Gastrocnemius medialis (tissue), 4 donors: ENCODE measurements around the gene GNG14. TPM values are rescaled to one million over a fixed set of nuclear protein-coding genes. Genes with fewer than 3 reads are reported as not detected.
A peak's percentile ranks its signal among the peaks of the same experiment; 100 is the strongest.

Experiments
- ATAC-seq, 2 donors: fragments of 150-250 bp; one replicate each; pipeline ENCODE4 v1.9.1; 2016
- DNase-seq, 2 donors: peaks; one replicate each; pipeline ENCODE4 v3.0.0-alpha.2; 2019
- H3K27ac ChIP-seq, 4 donors: fragments of 200-600 bp; sonication (generic); 1 replicate in 1 of 4; 2 replicates in 3 of 4; pipeline ENCODE4 v1.5.1; 2016 to 2018; ENCODE audit warnings: mild to moderate bottlenecking in 2 of 4, moderate library complexity in 1 of 4
- H3K27me3 ChIP-seq, 3 donors: fragments of 200-600 bp; sonication (generic) in 2 of 3; 1 replicate in 1 of 3; 2 replicates in 2 of 3; pipeline versions ENCODE4 v1.5.1 to v1.6.0; 2016 to 2019; ENCODE audit warnings: mild to moderate bottlenecking in 1 of 3, moderate library complexity in 1 of 3
- H3K36me3 ChIP-seq, 2 donors: fragments of 200-600 bp; sonication (generic) in 1 of 2; one replicate each; pipeline ENCODE4 v1.5.1; 2017 to 2018
- H3K4me1 ChIP-seq, 2 donors: fragments of 200-600 bp; sonication (generic) in 1 of 2; one replicate each; pipeline ENCODE4 v1.5.1; 2016 to 2017; ENCODE audit warnings: mild to moderate bottlenecking in 2 of 2
- H3K4me3 ChIP-seq, 4 donors: fragments of 200-600 bp; sonication (generic) in 3 of 4; 1 replicate in 1 of 4; 2 replicates in 3 of 4; pipeline ENCODE4 v1.5.1; 2016 to 2019; ENCODE audit warnings: mild to moderate bottlenecking in 2 of 4
- H3K9me3 ChIP-seq, 3 donors: fragments of 200-600 bp; sonication (generic) in 2 of 3; 1 replicate in 1 of 3; 2 replicates in 2 of 3; pipeline ENCODE4 v1.5.1; 2016 to 2019
- CTCF ChIP-seq, 5 experiments: fragments of 450-650 bp in 3 of 5; fragments of 200-600 bp in 2 of 5; sonication (generic) in 2 of 5; IDR thresholded peaks in 4 of 5; conservative IDR thresholded peaks in 1 of 5; 1 replicate in 4 of 5; 2 replicates in 1 of 5; pipeline ENCODE4 v1.5.1; 2016 to 2019; ENCODE audit warnings: antibody characterized with exemption in 5 of 5, mild to moderate bottlenecking in 3 of 5, moderate library complexity in 3 of 5
- POLR2A ChIP-seq, 2 donors: fragments of 450-650 bp; IDR thresholded peaks; one replicate each; pipeline ENCODE4 v1.6.1; 2017; ENCODE audit warnings: antibody characterized with exemption in 2 of 2, mild to moderate bottlenecking in 2 of 2, moderate library complexity in 2 of 2
- in situ Hi-C, 4 donors: fragments of 200-750 bp; cut with MboI; loops; one replicate each; pipeline versions ENCODE4 v1.15.0 to v1.8.0; 2017; ENCODE audit warnings: low sequenced_read_pairs in 4 of 4
- intact Hi-C: fragments of 100-400 bp; cut with DNase I; formaldehyde crosslinking; loops from one replicate; pipeline ENCODE4 v1.15.1; 2023; ENCODE audit warnings: low total_unique reads
- total RNA-seq, 4 donors: library from RNA; depleted of rRNA; stranded (reverse); fragments of >200 nt; gene quantifications; one replicate each; pipeline versions ENCODE4 v1.1.0 to v1.2.3, GENCODE V29; 2016

GNG14 gene
- total RNA-seq, 4 donors from 2014 or later, result not detected

- in situ Hi-C loops (no loop called here), intact Hi-C loops (no loop called here)
- Histone ChIP-seq H3K36me3 (peaks cover 0 to 4% of the 10 kb centered on the region in 2 donors), H3K4me1 (peaks cover 3 to 9% of the 10 kb centered on the region in 2 donors), H3K27ac (no peak overlapping the region), H3K9me3 (no peaks in the 10 kb centered on the region), H3K4me3 (peak overlapping the region; percentile 27 to 56 (median 48)), H3K27me3 (no peaks in the 10 kb centered on the region)
- no peak for ATAC-seq
- DNase-seq, result no peak
- peak in 1 of 5 experiments; percentile 11 for TF ChIP-seq CTCF (IDR thresholded peaks at IDR 0.05 in 4 of 5, conservative IDR thresholded peaks at IDR 0.05 in 1 of 5)
- TF ChIP-seq POLR2A (IDR thresholded peaks at IDR 0.05), result no peak
These were observed 39.7 kb upstream of the GNG14 start for GRCh38 chr19:12648088-12648487.

GRCh38 chr19:12649941-12650340 lies 37.9 kb upstream of the GNG14 start:
- in situ Hi-C loops, result no loop called here
- no peak for TF ChIP-seq CTCF (IDR thresholded peaks at IDR 0.05 in 4 of 5, conservative IDR thresholded peaks at IDR 0.05 in 1 of 5)
- TF ChIP-seq POLR2A (IDR thresholded peaks at IDR 0.05), result no peak
- Histone ChIP-seq H3K27me3 (no peaks in the 10 kb centered on the region), H3K27ac (no peak overlapping the region), H3K4me3 (no peak overlapping the region), H3K36me3 (peaks cover 0 to 14% of the 10 kb centered on the region in 2 donors), H3K4me1 (peaks cover 3 to 9% of the 10 kb centered on the region in 2 donors), H3K9me3 (no peaks in the 10 kb centered on the region)
- ATAC-seq (no peak), DNase-seq (no peak)
- intact Hi-C loops, result no loop called here

GRCh38 chr19:12652219-12652618 lies 35.6 kb upstream of the GNG14 start:
- peaks cover 0 to 29% of the 10 kb centered on the region in 2 donors for H3K36me3 ChIP-seq
- no peak overlapping the region for H3K27ac ChIP-seq
- no peak for DNase-seq
- H3K9me3 ChIP-seq, result no peaks in the 10 kb centered on the region
- H3K4me1 ChIP-seq, result peaks cover 3 to 9% of the 10 kb centered on the region in 2 donors
- in situ Hi-C loops, result no loop called here
- no peaks in the 10 kb centered on the region for H3K27me3 ChIP-seq
- intact Hi-C loops, result no loop called here
- ATAC-seq, result no peak
- H3K4me3 ChIP-seq, result no peak overlapping the region
- no peak for TF ChIP-seq CTCF (IDR thresholded peaks at IDR 0.05 in 4 of 5, conservative IDR thresholded peaks at IDR 0.05 in 1 of 5)
- no peak for TF ChIP-seq POLR2A (IDR thresholded peaks at IDR 0.05)

GRCh38 chr19:12655546-12655945 lies 32.3 kb upstream of the GNG14 start:
- no peaks in the 10 kb centered on the region for H3K27me3 ChIP-seq
- no peak overlapping the region for H3K27ac ChIP-seq
- DNase-seq (peak in 1 of 2 donors; percentile 4), ATAC-seq (no peak)
- intact Hi-C loops, result no loop called here
- in situ Hi-C loops, result no loop called here
- H3K4me1 ChIP-seq, result no peaks in the 10 kb centered on the region
- H3K36me3 ChIP-seq, result peaks cover 0 to 55% of the 10 kb centered on the region in 2 donors
- H3K9me3 ChIP-seq, result no peaks in the 10 kb centered on the region
- TF ChIP-seq CTCF (IDR thresholded peaks at IDR 0.05 in 4 of 5, conservative IDR thresholded peaks at IDR 0.05 in 1 of 5) (no peak), POLR2A (IDR thresholded peaks at IDR 0.05) (no peak)
- H3K4me3 ChIP-seq, result no peak overlapping the region
